ENCODE data around the gene OCEL1.

GRCh38 chr19:17211547-17212446 lies 14.2 kb upstream of the OCEL1 start:
- no peak for TF ChIP-seq POLR2A (IDR thresholded peaks at IDR 0.05)
- TF ChIP-seq, protein P1, sequence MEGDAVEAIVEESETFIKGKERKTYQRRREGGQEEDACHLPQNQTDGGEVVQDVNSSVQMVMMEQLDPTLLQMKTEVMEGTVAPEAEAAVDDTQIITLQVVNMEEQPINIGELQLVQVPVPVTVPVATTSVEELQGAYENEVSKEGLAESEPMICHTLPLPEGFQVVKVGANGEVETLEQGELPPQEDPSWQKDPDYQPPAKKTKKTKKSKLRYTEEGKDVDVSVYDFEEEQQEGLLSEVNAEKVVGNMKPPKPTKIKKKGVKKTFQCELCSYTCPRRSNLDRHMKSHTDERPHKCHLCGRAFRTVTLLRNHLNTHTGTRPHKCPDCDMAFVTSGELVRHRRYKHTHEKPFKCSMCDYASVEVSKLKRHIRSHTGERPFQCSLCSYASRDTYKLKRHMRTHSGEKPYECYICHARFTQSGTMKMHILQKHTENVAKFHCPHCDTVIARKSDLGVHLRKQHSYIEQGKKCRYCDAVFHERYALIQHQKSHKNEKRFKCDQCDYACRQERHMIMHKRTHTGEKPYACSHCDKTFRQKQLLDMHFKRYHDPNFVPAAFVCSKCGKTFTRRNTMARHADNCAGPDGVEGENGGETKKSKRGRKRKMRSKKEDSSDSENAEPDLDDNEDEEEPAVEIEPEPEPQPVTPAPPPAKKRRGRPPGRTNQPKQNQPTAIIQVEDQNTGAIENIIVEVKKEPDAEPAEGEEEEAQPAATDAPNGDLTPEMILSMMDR (IDR thresholded peaks at IDR 0.05): no peak
- TF ChIP-seq POLR2AphosphoS5 (IDR thresholded peaks at IDR 0.05; ENCODE audit: insufficient read depth in 1 of 2, low read depth in 1 of 2): no peak

Data from vagina (tissue), 2 donors.